HG03521 (cell line): ENCODE results near the gene CSHL1.
"Not testable (repeated sequence)": the region's sequence is repeated elsewhere in the genome, so short reads cannot be mapped to it uniquely, and the experiment has no call there.

Experiments
- ATAC-seq: cut with Tn5 transposase; IDR thresholded peaks from one replicate; pipeline ENCODE4 v1.9.1; 2021; ENCODE audit warnings: mild to moderate bottlenecking, moderate library complexity; ENCODE audit not compliant: unreplicated experiment

Gene CSHL1

GRCh38 chr17:63920050-63920449, 9.0 kb upstream of the CSHL1 start:
- not testable (repeated sequence) for ATAC-seq

GRCh38 chr17:63919311-63919723, 8.3 kb upstream of the CSHL1 start:
- ATAC-seq: peak; percentile 45

- not testable (repeated sequence) for ATAC-seq
These were observed 7.8 kb upstream of the CSHL1 start, which contains the start of gene GH1 for GRCh38 chr17:63918789-63919305. GH1 (minus strand) TSS chr17:63918839; CDS start chr17:63918776, 63 bp downstream.

GRCh38 chr17:63918305-63918704, 7.2 kb upstream of the CSHL1 start:
- no peak for ATAC-seq

GRCh38 chr17:63917646-63918045, 6.6 kb upstream of the CSHL1 start:
- no peak for ATAC-seq

- ATAC-seq: not testable (repeated sequence)
These were observed 6.1 kb upstream of the CSHL1 start for GRCh38 chr17:63917206-63917605.

- no peak for ATAC-seq
These were observed 5.6 kb upstream of the CSHL1 start for GRCh38 chr17:63916566-63917185.

- not testable (repeated sequence) for ATAC-seq
These were observed 4.7 kb upstream of the CSHL1 start for GRCh38 chr17:63915753-63916152.

- ATAC-seq: no peak
These were observed 3.4 kb upstream of the CSHL1 start for GRCh38 chr17:63914471-63914870.

- ATAC-seq: no peak
These were observed 621 bp upstream of the CSHL1 start for GRCh38 chr17:63911657-63912100.

GRCh38 chr17:63910096-63910495, 962 bp downstream of the CSHL1 start:
- ATAC-seq: no peak

- not testable (repeated sequence) for ATAC-seq
These were observed 1.5 kb downstream of the CSHL1 start for GRCh38 chr17:63909586-63909985.

- ATAC-seq: not testable (repeated sequence)
These were observed 3.8 kb downstream of the CSHL1 start for GRCh38 chr17:63907161-63907778.

GRCh38 chr17:63904796-63905195, 6.3 kb downstream of the CSHL1 start:
- not testable (repeated sequence) for ATAC-seq

GRCh38 chr17:63903787-63904201, 7.3 kb downstream of the CSHL1 start:
- ATAC-seq: not testable (repeated sequence)

- ATAC-seq: not testable (repeated sequence)
These were observed 9.1 kb downstream of the CSHL1 start for GRCh38 chr17:63901971-63902370.

GRCh38 chr17:63898899-63899798, 11.9 kb downstream of the CSHL1 start:
- not testable (repeated sequence) for ATAC-seq

- not testable (repeated sequence) for ATAC-seq
These were observed 14.3 kb downstream of the CSHL1 start, which contains the start of gene CSH1 for GRCh38 chr17:63896524-63897354. CSH1 (minus strand) TSS chr17:63896574; CDS start chr17:63896511, 63 bp downstream.

GRCh38 chr17:63894821-63895220, 16.2 kb downstream of the CSHL1 start:
- ATAC-seq: not testable (repeated sequence)

GRCh38 chr17:63894021-63894420, 17.0 kb downstream of the CSHL1 start:
- ATAC-seq: not testable (repeated sequence)
